Esophagus squamous epithelium (tissue), 4 donors: Measurements from ENCODE around the gene KBTBD13.

Experiments used
- CTCF ChIP-seq, 6 experiments: fragments of 450-650 bp in 4 of 6; fragments of 200-600 bp in 2 of 6; sonication (generic) in 2 of 6; IDR thresholded peaks; one replicate each; pipeline ENCODE4 v1.5.1; 2016 to 2019; ENCODE audit warnings: antibody characterized with exemption in 6 of 6, mild to moderate bottlenecking in 4 of 6, moderate library complexity in 4 of 6
- POLR2A ChIP-seq, 4 donors: fragments of 450-650 bp; IDR thresholded peaks; one replicate each; pipeline ENCODE4 v1.6.1; 2017; ENCODE audit warnings: antibody characterized with exemption in 4 of 4, mild to moderate bottlenecking in 4 of 4, moderate library complexity in 3 of 4

- TF ChIP-seq CTCF (IDR thresholded peaks at IDR 0.05): no peak
- peak in 1 of 4 donors; percentile 56 for TF ChIP-seq POLR2A (IDR thresholded peaks at IDR 0.05)
Measured at GRCh38 chr15:65067645-65068402, 8.7 kb upstream of the KBTBD13 start, which contains the start of gene RASL12.
